ENCODE measurements around the gene WRNIP1. TPM values are rescaled to one million over a fixed set of nuclear protein-coding genes. Genes with fewer than 3 reads are reported as not detected.

WRNIP1 gene
- total and polyA plus RNA-seq, 2 of the 8 experiments (the other 6 are each of a cell fraction or from before 2014, with no cell fraction given): 38.2 to 39.2 TPM

DNA sequence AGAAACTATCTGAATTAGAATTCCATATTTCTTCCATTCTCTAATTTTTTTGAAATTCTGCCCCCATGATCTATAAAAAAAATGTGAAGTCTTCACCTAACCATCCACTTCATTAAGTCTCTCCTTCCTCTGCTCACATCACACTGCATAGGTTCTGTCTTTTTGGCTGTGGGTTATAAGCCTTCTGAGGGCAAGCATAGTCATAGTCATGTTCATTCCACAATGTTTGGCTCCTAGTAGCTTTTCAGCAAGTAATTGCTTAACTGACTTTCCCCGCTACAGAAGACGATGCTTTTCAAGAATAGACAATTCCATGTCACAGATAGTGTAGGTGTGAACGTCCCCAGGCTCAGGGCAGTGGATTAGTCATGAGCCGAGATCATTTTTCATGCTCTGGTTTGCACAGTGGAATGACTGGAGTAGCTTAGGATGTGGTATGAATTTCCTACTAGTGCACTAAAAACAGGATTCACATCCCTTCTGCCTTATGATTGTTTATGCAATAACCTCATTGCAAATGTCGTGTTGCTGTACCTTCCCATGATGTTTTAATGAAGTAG, 29.1 kb downstream of the WRNIP1 start:
- H2BK15ac ChIP-seq (ENCODE audit: low read length): no peak overlapping the region
- H3K9me3 ChIP-seq (ENCODE audit: insufficient read depth in 2 of 2, low read depth in 1 of 2, low read length in 1 of 2): no peaks in the 10 kb centered on the region
- no peak overlapping the region for H3K14ac ChIP-seq (ENCODE audit: insufficient read length)
- CTCF ChIA-PET (ENCODE audit: partially characterized antibody): interaction anchor here (0.7 to 2.1 kb wide), 5 partner anchors 44 to 158 kb away, joined by 3 to 5 read pairs (median 3); partner anchors contain the start of gene MYLK4
- H2BK20ac ChIP-seq (ENCODE audit: low read length): no peak overlapping the region
- H3K23me2 ChIP-seq (ENCODE audit: low read depth, low read length): no peaks in the 10 kb centered on the region
- 93% methylated on average over 5 of the region's 5 CpGs; no CpG with 5 or more reads in 1 of the 2 experiments for WGBS, 2 experiments (ENCODE audit: extremely low coverage in 1 of 2, insufficient coverage in 1 of 2, insufficient read length in 1 of 2, insufficient replicate concordance in 2 of 2, low coverage in 1 of 2, low lambda C conversion rate in 2 of 2, missing lambda C conversion rate in 1 of 2)
- H4K8ac ChIP-seq (ENCODE audit: extremely low read depth, insufficient read depth, low read length): no peak overlapping the region
- H2AK5ac ChIP-seq (ENCODE audit: low read depth, low read length): no peak overlapping the region
- no peaks in the 10 kb centered on the region; a peak in 1 of 4 replicates for H3K79me2 ChIP-seq (ENCODE audit: control insufficient read depth in 1 of 2, insufficient read depth in 2 of 2, low read length in 2 of 2)
- H3K27ac ChIP-seq (ENCODE audit: low read depth, low read length): no peak overlapping the region
- no peaks in the 10 kb centered on the region; the same call in 1 of the 2 replicates for H3K79me1 ChIP-seq (ENCODE audit: low read depth, low read length)
- H4K91ac ChIP-seq (replicated peaks; ENCODE audit: insufficient read length, low read length): no peak overlapping the region
- no peak overlapping the region for H3K4me3 ChIP-seq (ENCODE audit: extremely low read depth in 1 of 4, insufficient read depth in 2 of 4, low read depth in 3 of 4, low read length in 4 of 4)
- H3K27me3 ChIP-seq (replicated peaks in 1 of 4; ENCODE audit: control insufficient read depth in 3 of 4, extremely low read depth in 1 of 4, insufficient read depth in 3 of 4, low read length in 3 of 4): no peaks in the 10 kb centered on the region
- no peak overlapping the region for H4K5ac ChIP-seq (ENCODE audit: insufficient read length, low read depth, low read length)
- H3K4ac ChIP-seq (replicated peaks; ENCODE audit: insufficient read length, low read depth, low read length): no peak overlapping the region
- H3K18ac ChIP-seq (ENCODE audit: extremely low read depth, low read length): no peak overlapping the region
- no peaks in the 10 kb centered on the region for H3K36me3 ChIP-seq (ENCODE audit: control insufficient read depth in 2 of 4, insufficient read depth in 4 of 4, low read length in 3 of 4)
- no peak overlapping the region for H3K9ac ChIP-seq (replicated peaks in 1 of 4; ENCODE audit: extremely low read depth in 1 of 4, low read depth in 3 of 4, low read length in 3 of 4)
- H3K4me2 ChIP-seq (ENCODE audit: insufficient read depth in 1 of 2, low read depth in 2 of 2, low read length in 2 of 2): no peak overlapping the region
- no peak overlapping the region for H3K56ac ChIP-seq (replicated peaks; ENCODE audit: insufficient read length, low read depth, low read length)
- no peak overlapping the region for H2BK120ac ChIP-seq (replicated peaks; ENCODE audit: low read depth, low read length)
- no peak overlapping the region for H2AFZ ChIP-seq (ENCODE audit: low read length)
- no peaks in the 10 kb centered on the region for H4K20me1 ChIP-seq (replicated peaks in 1 of 2; ENCODE audit: control insufficient read depth in 1 of 2, insufficient read depth in 2 of 2, low read length in 2 of 2)
- no peak overlapping the region for H2BK12ac ChIP-seq (ENCODE audit: low read depth, low read length)
- no peak for FAIRE-seq
- peaks cover 0 to 2% (median 0%) of the 10 kb centered on the region in 4 experiments; a peak in 1 of 7 replicates for H3K4me1 ChIP-seq (replicated peaks in 1 of 4; ENCODE audit: control insufficient read depth in 3 of 4, insufficient read depth in 4 of 4, low read length in 3 of 4)
- no peak overlapping the region for H3K23ac ChIP-seq (ENCODE audit: insufficient read length)
- POLR2A ChIA-PET (ENCODE audit: partially characterized antibody): interaction anchor here (0.6 kb wide), 1 partner anchor 18 kb away, joined by 3 read pairs; no protein-coding TSS in a partner anchor
- DNase-seq (ENCODE audit: low read depth in 1 of 2, low spot score in 2 of 2): no peak
- H2BK5ac ChIP-seq (ENCODE audit: low read depth, low read length): no peak overlapping the region

Measured in H1 (cell line).